Osteocyte (in vitro differentiated cells): ENCODE measurements around the gene OSBPL8. TPM values are rescaled to one million over a fixed set of nuclear protein-coding genes. Genes with fewer than 3 reads are reported as not detected.
"Not testable (repeated sequence)": the region's sequence is repeated elsewhere in the genome, so short reads cannot be mapped to it uniquely, and the experiment has no call there.

Experiments
- DNase-seq: peaks from one replicate; pipeline ENCODE4 v3.0.0; 2021; ENCODE audit warnings: mixed read lengths; ENCODE audit not compliant: unreplicated experiment; ENCODE audit errors: extremely low spot score
- H3K27ac Mint-ChIP-seq: one replicate; pipeline ENCODE4 v1.8.0; 2021; ENCODE audit warnings: mild to moderate bottlenecking, mixed read lengths; ENCODE audit not compliant: unreplicated experiment
- H3K27me3 Mint-ChIP-seq: one replicate; pipeline ENCODE4 v1.8.0; 2021; ENCODE audit warnings: mixed read lengths; ENCODE audit not compliant: unreplicated experiment
- H3K36me3 Mint-ChIP-seq: one replicate; pipeline ENCODE4 v1.8.0; 2021; ENCODE audit warnings: mixed read lengths; ENCODE audit not compliant: unreplicated experiment
- H3K4me1 Mint-ChIP-seq: one replicate; pipeline ENCODE4 v1.8.0; 2021; ENCODE audit warnings: mixed read lengths; ENCODE audit not compliant: unreplicated experiment
- H3K4me3 Mint-ChIP-seq: one replicate; pipeline ENCODE4 v1.8.0; 2021; ENCODE audit warnings: mild to moderate bottlenecking, moderate library complexity, mixed read lengths; ENCODE audit not compliant: unreplicated experiment
- H3K9me3 Mint-ChIP-seq: one replicate; pipeline ENCODE4 v1.8.0; 2021; ENCODE audit warnings: mixed read lengths; ENCODE audit not compliant: unreplicated experiment
- total RNA-seq: library from RNA; stranded (reverse); gene quantifications from 2 replicates; pipeline ENCODE4 v1.2.1, GENCODE V29; 2021
- TF ChIP-seq, protein P1 (sequence below): fragments of 200-600 bp; sonication (generic); IDR thresholded peaks from 2 replicates; pipeline ENCODE4 v1.5.0; 2021; ENCODE audit warnings: antibody characterized with exemption, mild to moderate bottlenecking, moderate library complexity

Gene OSBPL8
- total RNA-seq, 1 donor from 2014 or later, result 87.8 TPM

DNA sequence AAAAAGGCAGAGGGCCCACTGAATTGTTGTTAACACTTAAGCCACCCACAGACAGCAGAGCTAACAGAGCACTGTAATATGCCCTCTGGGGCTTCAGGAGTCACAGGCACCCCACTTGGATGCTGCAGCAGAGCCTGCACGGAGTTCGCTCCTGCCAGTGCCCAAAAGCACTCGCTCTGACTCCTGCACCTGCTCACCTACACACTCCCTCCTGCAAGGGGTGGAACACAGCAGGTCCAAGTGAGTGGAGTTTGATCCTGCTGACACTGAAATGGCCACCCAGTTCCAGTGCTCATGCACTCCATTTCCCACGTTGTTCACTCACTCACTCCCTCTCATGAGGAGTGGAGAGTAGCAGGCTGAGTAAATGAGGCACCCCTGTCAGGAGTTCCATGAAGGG is 68.8 kb downstream of the OSBPL8 start:
- no peaks in the 10 kb centered on the region for H3K27me3 Mint-ChIP-seq
- H3K4me3 Mint-ChIP-seq, result no peak overlapping the region
- peaks cover 12% of the 10 kb centered on the region for H3K9me3 Mint-ChIP-seq
- peaks cover 6% of the 10 kb centered on the region for H3K4me1 Mint-ChIP-seq
- TF ChIP-seq, protein P1, sequence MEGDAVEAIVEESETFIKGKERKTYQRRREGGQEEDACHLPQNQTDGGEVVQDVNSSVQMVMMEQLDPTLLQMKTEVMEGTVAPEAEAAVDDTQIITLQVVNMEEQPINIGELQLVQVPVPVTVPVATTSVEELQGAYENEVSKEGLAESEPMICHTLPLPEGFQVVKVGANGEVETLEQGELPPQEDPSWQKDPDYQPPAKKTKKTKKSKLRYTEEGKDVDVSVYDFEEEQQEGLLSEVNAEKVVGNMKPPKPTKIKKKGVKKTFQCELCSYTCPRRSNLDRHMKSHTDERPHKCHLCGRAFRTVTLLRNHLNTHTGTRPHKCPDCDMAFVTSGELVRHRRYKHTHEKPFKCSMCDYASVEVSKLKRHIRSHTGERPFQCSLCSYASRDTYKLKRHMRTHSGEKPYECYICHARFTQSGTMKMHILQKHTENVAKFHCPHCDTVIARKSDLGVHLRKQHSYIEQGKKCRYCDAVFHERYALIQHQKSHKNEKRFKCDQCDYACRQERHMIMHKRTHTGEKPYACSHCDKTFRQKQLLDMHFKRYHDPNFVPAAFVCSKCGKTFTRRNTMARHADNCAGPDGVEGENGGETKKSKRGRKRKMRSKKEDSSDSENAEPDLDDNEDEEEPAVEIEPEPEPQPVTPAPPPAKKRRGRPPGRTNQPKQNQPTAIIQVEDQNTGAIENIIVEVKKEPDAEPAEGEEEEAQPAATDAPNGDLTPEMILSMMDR, result no peak
- no peak overlapping the region for H3K27ac Mint-ChIP-seq
- peaks cover 19% of the 10 kb centered on the region for H3K36me3 Mint-ChIP-seq
- DNase-seq, result no peak

DNA sequence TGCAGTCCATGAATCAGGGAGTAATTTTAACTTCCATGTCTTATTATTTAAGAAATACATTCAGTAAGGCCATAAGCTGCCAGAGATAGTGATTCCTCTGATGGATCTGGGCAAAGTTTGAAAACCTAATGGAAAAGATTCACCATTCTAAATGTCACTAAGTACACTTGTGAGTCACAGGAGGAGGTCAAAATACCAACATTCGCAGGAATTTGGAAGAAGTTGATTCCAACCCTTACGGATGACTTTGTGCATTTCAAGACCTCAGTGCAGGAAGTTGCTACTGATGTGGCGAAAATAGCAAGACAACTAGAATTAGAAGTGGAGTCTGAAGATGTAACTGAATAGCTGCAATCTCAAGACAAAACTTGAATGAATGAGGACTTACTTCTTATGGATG is 69.8 kb downstream of the OSBPL8 start:
- Mint-ChIP-seq H3K9me3 (peaks cover 12% of the 10 kb centered on the region), H3K4me3 (no peak overlapping the region), H3K36me3 (peaks cover 19% of the 10 kb centered on the region), H3K27ac (no peak overlapping the region), H3K27me3 (no peaks in the 10 kb centered on the region), H3K4me1 (peaks cover 6% of the 10 kb centered on the region)
- no peak for DNase-seq
- TF ChIP-seq, protein P1, result no peak

DNA sequence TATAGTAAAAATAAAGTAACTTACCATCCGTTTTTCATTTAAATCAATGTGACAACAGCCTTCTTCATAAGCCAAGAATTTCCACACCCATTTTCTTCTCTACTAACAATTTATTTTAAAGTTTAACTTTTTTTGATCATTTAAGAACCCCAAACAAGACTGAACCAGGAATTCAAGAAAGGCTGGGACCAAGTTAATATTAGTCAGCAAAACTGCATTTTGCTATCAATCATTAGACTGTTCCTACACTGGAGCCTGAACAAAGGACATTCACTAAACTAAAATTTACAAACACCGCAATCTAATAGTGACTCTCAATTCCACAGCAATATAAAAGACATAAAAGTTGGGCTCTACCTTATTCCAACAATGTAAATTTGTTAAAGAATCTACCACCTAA is 73.6 kb downstream of the OSBPL8 start:
- TF ChIP-seq, protein P1, result no peak
- H3K9me3 Mint-ChIP-seq, result no peaks in the 10 kb centered on the region
- H3K27me3 Mint-ChIP-seq, result no peaks in the 10 kb centered on the region
- DNase-seq, result no peak
- H3K4me1 Mint-ChIP-seq, result peaks cover 6% of the 10 kb centered on the region
- peaks cover 12% of the 10 kb centered on the region for H3K36me3 Mint-ChIP-seq
- no peak overlapping the region for H3K27ac Mint-ChIP-seq
- H3K4me3 Mint-ChIP-seq, result no peak overlapping the region

DNA sequence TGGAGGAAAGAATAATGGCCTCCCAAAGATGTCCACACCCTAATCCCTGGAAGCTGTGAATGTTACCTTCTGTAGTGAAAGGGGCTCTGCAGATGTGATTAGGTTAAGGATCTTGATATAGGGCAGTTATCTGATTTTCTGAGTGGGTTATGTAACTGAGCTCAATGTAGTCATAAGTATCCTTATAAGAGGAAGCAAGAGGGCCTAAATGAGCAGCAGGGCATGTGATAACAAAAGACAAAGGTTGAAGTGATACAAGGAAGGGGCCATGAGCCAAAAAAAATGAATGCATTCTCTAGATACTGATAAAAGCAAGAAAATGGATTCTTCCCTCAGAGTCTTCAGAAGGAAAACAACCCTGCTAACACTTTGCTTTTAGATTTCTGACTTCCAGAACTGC is 78.8 kb downstream of the OSBPL8 start:
- Mint-ChIP-seq H3K4me1 (no peaks in the 10 kb centered on the region), H3K36me3 (peaks cover 5% of the 10 kb centered on the region), H3K4me3 (no peak overlapping the region), H3K27me3 (no peaks in the 10 kb centered on the region), H3K27ac (no peak overlapping the region), H3K9me3 (no peaks in the 10 kb centered on the region)
- DNase-seq, result no peak
- TF ChIP-seq, protein P1, result no peak

DNA sequence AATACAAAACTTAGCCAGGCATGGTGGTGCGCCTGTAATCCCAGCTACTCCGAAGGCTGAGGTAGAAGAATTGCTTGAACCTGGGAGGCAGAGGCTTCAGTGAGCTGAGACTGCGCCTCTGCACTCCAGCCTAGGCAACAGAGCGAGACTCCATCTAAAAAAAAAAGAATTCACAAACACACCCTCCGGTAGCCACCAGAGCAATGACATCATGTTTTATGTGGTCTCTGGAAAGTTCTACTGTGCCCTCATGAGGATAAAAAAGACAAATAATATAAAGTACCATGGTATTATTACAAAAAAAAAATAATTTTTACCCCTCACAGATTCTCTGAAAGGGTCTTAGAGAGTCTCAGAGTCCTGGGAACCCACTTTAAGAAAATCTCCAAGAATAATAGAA is 81.5 kb downstream of the OSBPL8 start:
- H3K4me1 Mint-ChIP-seq, result no peaks in the 10 kb centered on the region
- no peaks in the 10 kb centered on the region for H3K27me3 Mint-ChIP-seq
- H3K27ac Mint-ChIP-seq, result no peak overlapping the region
- TF ChIP-seq, protein P1, result no peak
- H3K36me3 Mint-ChIP-seq, result peaks cover 2% of the 10 kb centered on the region
- DNase-seq, result no peak
- no peak overlapping the region for H3K4me3 Mint-ChIP-seq
- H3K9me3 Mint-ChIP-seq, result no peaks in the 10 kb centered on the region

DNA sequence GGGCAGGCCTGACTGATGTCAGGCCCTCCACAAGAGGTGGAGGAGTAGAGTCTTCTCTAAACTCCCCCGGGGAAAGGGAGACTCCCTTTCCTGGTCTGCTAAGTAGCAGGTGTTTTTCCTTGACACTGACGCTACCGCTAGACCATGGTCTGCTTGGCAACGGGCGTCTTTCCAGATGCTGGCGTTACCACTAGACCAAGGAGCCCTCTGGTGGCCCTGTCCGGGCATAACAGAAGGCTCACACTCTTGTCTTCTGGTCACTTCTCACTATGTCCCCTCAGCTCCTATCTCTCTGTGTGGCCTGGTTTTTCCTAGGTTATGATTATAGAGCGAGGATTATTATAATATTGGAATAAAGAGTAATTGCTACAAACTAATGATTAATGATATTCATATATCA is 86.7 kb downstream of the OSBPL8 start:
- not testable (repeated sequence) for H3K27ac Mint-ChIP-seq, H3K36me3 Mint-ChIP-seq, DNase-seq, H3K27me3 Mint-ChIP-seq, H3K4me1 Mint-ChIP-seq, H3K4me3 Mint-ChIP-seq, H3K9me3 Mint-ChIP-seq
